Stimulated activated naive B cell treated with anti-CD40 and anti-IgM and Interleukin-4, amounts not matched to agents 10 μg/mL and 1 μg/mL and 100 μg/mL, for 72 hours (primary cell): Measurements from ENCODE around the gene KMT2C.
"Not testable (repeated sequence)": the region's sequence is repeated elsewhere in the genome, so short reads cannot be mapped to it uniquely, and the experiment has no call there.

Source experiments
- ATAC-seq, 2 donors: fragments of 150-1000 bp; cut with Tn5 transposase; replicated peaks; 2 replicates each; pipeline ENCODE4 v1.10.0; 2021; ENCODE audit warnings: moderate library complexity in 1 of 2
- DNase-seq: peaks from one replicate; pipeline ENCODE4 v3.0.0; 2021
- H3K27ac Mint-ChIP-seq: one replicate; pipeline ENCODE4 v1.8.0; 2022; ENCODE audit warnings: mild to moderate bottlenecking, mixed read lengths
- H3K27me3 Mint-ChIP-seq, 2 donors: one replicate each; pipeline ENCODE4 v1.8.0; 2022; ENCODE audit warnings: mixed read lengths in 2 of 2
- H3K36me3 Mint-ChIP-seq, 2 donors: one replicate each; pipeline ENCODE4 v1.8.0; 2022; ENCODE audit warnings: mixed read lengths in 2 of 2, mild to moderate bottlenecking in 1 of 2
- H3K4me1 Mint-ChIP-seq, 2 donors: one replicate each; pipeline ENCODE4 v1.8.0; 2022; ENCODE audit warnings: mixed read lengths in 2 of 2, mild to moderate bottlenecking in 1 of 2
- H3K4me3 Mint-ChIP-seq, 2 donors: one replicate each; pipeline ENCODE4 v1.8.0; 2022; ENCODE audit warnings: mild to moderate bottlenecking in 2 of 2, mixed read lengths in 2 of 2, moderate library complexity in 1 of 2
- H3K9me3 Mint-ChIP-seq, 2 donors: one replicate each; pipeline ENCODE4 v1.8.0; 2022; ENCODE audit warnings: mixed read lengths in 2 of 2, mild to moderate bottlenecking in 1 of 2

Gene KMT2C

GRCh38 chr7:152370297-152370696 is 65.5 kb downstream of the KMT2C start:
- Mint-ChIP-seq H3K27ac (peak overlapping the region; percentile 33), H3K9me3 (peaks cover 12 to 17% of the 10 kb centered on the region in 2 donors), H3K27me3 (no peaks in the 10 kb centered on the region), H3K4me3 (no peak overlapping the region), H3K4me1 (peaks cover 28 to 61% of the 10 kb centered on the region in 2 donors), H3K36me3 (peaks cover 38 to 44% of the 10 kb centered on the region in 2 donors)
- ATAC-seq (no peak), DNase-seq (no peak)

GRCh38 chr7:152369518-152369917 is 66.3 kb downstream of the KMT2C start:
- Mint-ChIP-seq H3K4me3 (no peak overlapping the region), H3K36me3 (peaks cover 38 to 44% of the 10 kb centered on the region in 2 donors), H3K4me1 (peaks cover 28 to 60% of the 10 kb centered on the region in 2 donors), H3K9me3 (peaks cover 12 to 17% of the 10 kb centered on the region in 2 donors), H3K27ac (no peak overlapping the region), H3K27me3 (no peaks in the 10 kb centered on the region)
- DNase-seq (no peak), ATAC-seq (peak in 1 of 2 donors; percentile 14)

DNA sequence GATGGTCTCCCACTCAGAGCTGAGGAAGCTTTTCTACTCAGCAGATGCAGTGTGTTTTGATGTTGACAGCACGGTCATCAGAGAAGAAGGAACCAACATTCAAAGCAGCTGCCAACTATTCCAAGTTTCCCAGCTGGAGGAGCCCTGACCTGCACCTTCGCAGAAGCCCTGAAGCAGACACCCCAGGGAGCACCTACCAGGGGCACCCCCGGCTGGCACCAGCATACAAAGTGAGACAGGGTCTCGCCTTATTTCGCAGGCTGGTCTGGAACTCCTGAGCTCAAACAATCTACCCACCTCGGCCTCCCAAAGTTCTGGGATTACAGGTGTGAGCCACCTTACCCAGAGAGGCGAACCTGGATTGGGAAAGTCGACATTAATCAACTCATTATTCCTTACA is 68.6 kb downstream of the KMT2C start:
- no peak overlapping the region for H3K27ac Mint-ChIP-seq
- peaks cover 31 to 32% of the 10 kb centered on the region in 2 donors for H3K36me3 Mint-ChIP-seq
- ATAC-seq (no peak), DNase-seq (no peak)
- H3K4me3 Mint-ChIP-seq: no peak overlapping the region
- H3K9me3 Mint-ChIP-seq: peaks cover 10 to 12% of the 10 kb centered on the region in 2 donors
- no peaks in the 10 kb centered on the region for H3K27me3 Mint-ChIP-seq
- H3K4me1 Mint-ChIP-seq: peaks cover 38 to 72% of the 10 kb centered on the region in 2 donors

DNA sequence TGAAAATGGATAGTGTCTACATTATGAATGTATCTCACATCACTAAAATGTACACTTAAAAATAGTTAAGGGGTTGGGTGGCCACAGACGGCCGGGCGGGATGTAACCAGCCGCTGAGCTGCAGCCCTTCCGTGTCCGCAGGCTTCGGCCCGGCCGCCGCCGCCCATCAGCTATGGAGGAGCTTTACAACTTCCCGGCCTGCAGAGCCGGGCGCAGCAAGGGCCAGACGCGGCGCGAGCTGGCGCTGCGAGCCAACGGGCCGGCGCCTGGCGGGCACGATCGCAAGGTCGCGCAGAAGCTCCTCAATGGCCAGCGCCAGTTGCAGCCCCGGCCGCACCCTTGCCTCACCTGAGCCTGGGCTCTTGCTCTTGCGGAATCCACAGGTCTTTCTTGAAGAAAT is 69.1 kb downstream of the KMT2C start:
- H3K9me3 Mint-ChIP-seq: peaks cover 8 to 9% of the 10 kb centered on the region in 2 donors
- peaks cover 27 to 29% of the 10 kb centered on the region in 2 donors for H3K36me3 Mint-ChIP-seq
- H3K4me1 Mint-ChIP-seq: peaks cover 41 to 75% of the 10 kb centered on the region in 2 donors
- H3K4me3 Mint-ChIP-seq: no peak overlapping the region
- no peaks in the 10 kb centered on the region for H3K27me3 Mint-ChIP-seq
- DNase-seq (no peak), ATAC-seq (no peak)
- no peak overlapping the region for H3K27ac Mint-ChIP-seq

GRCh38 chr7:152365982-152366603 is 69.7 kb downstream of the KMT2C start:
- H3K4me3 Mint-ChIP-seq: no peak overlapping the region
- H3K27me3 Mint-ChIP-seq: no peaks in the 10 kb centered on the region
- H3K9me3 Mint-ChIP-seq: peaks cover 5 to 6% of the 10 kb centered on the region in 2 donors
- no peak for ATAC-seq
- DNase-seq: no peak
- peaks cover 24 to 25% of the 10 kb centered on the region in 2 donors for H3K36me3 Mint-ChIP-seq
- peaks cover 38 to 72% of the 10 kb centered on the region in 2 donors for H3K4me1 Mint-ChIP-seq
- H3K27ac Mint-ChIP-seq: no peak overlapping the region

- no peaks in the 10 kb centered on the region for H3K27me3 Mint-ChIP-seq
- no peak for DNase-seq
- peaks cover 27 to 62% of the 10 kb centered on the region in 2 donors for H3K4me1 Mint-ChIP-seq
- no peak overlapping the region for H3K27ac Mint-ChIP-seq
- peaks cover 24% of the 10 kb centered on the region in 2 donors for H3K36me3 Mint-ChIP-seq
- H3K9me3 Mint-ChIP-seq: peaks cover 0 to 4% of the 10 kb centered on the region in 2 donors
- ATAC-seq: no peak
- H3K4me3 Mint-ChIP-seq: no peak overlapping the region
Measured at GRCh38 chr7:152363798-152364197, 72.0 kb downstream of the KMT2C start.

GRCh38 chr7:152362128-152362926 is 73.5 kb downstream of the KMT2C start:
- Mint-ChIP-seq H3K9me3 (peaks cover 0 to 4% of the 10 kb centered on the region in 2 donors), H3K4me3 (no peak overlapping the region), H3K36me3 (peaks cover 19 to 20% of the 10 kb centered on the region in 2 donors), H3K4me1 (peaks cover 23 to 55% of the 10 kb centered on the region in 2 donors), H3K27ac (no peak overlapping the region), H3K27me3 (no peaks in the 10 kb centered on the region)
- ATAC-seq: no peak
- no peak for DNase-seq

DNA sequence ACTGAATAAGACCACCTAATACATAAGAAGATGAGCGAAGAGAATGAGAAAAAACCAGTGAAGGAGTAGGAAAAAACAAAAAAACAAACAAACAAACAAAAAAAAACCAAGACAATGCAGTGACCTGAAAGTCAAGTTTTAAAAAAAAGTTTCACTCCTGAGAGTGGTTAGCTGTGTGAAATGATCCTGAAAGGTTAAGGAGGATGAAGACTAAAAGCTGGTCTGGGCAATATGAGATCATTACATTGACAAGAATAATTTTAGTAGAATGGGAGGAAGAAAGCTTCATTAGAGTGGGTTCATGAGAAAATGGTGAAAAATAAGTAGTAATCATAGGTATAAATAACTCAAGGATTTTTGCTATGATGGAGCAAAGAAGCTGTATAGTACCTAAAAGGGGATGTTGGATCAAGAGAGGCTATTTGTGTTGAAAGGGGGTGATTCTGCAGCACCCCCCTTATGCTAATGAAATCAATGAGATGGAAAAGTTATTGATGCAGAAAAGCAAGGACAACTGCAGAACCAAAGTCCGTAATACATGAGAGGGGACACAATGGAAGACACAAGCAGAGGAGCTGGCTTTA is 80.2 kb downstream of the KMT2C start:
- no peak for DNase-seq
- peaks cover 18 to 21% of the 10 kb centered on the region in 2 donors for H3K4me1 Mint-ChIP-seq
- H3K27ac Mint-ChIP-seq: no peak overlapping the region
- H3K9me3 Mint-ChIP-seq: peaks cover 4% of the 10 kb centered on the region in 2 donors
- peaks cover 34 to 47% of the 10 kb centered on the region in 2 donors for H3K36me3 Mint-ChIP-seq
- ATAC-seq: peak; percentile 57 to 63
- peak overlapping the region in 1 of 2 donors; percentile 5 for H3K4me3 Mint-ChIP-seq
- no peaks in the 10 kb centered on the region for H3K27me3 Mint-ChIP-seq

DNA sequence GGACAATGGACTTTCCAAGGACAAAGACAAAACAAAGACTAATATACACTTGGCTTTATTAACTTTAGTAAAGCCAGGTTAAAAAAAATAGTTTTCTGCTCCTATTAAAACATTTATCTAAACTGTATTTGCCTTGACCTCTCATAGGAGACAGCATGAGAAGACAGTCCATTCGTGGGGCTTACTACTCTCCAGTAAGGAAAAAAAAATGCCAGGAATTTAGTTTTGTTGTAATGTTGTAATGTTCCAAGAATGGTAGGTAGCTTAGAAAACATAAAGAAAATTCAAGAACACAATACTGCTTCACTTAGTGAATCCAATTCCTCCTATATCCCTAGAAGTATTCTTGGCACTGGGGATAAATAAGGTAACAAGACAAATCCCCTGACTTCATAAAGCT is 81.7 kb downstream of the KMT2C start:
- peaks cover 42 to 55% of the 10 kb centered on the region in 2 donors for H3K36me3 Mint-ChIP-seq
- DNase-seq: no peak
- no peaks in the 10 kb centered on the region for H3K27me3 Mint-ChIP-seq
- H3K9me3 Mint-ChIP-seq: peaks cover 4 to 7% of the 10 kb centered on the region in 2 donors
- H3K4me1 Mint-ChIP-seq: peaks cover 20 to 21% of the 10 kb centered on the region in 2 donors
- no peak for ATAC-seq
- H3K4me3 Mint-ChIP-seq: no peak overlapping the region
- H3K27ac Mint-ChIP-seq: no peak overlapping the region

- H3K36me3 Mint-ChIP-seq: peaks cover 49 to 63% of the 10 kb centered on the region in 2 donors
- not testable (repeated sequence) for DNase-seq, H3K4me3 Mint-ChIP-seq, H3K27me3 Mint-ChIP-seq, ATAC-seq, H3K27ac Mint-ChIP-seq
- peaks cover 4 to 10% of the 10 kb centered on the region in 2 donors for H3K9me3 Mint-ChIP-seq
- H3K4me1 Mint-ChIP-seq: peaks cover 20 to 21% of the 10 kb centered on the region in 2 donors
Measured at GRCh38 chr7:152353281-152353680, 82.5 kb downstream of the KMT2C start.

DNA sequence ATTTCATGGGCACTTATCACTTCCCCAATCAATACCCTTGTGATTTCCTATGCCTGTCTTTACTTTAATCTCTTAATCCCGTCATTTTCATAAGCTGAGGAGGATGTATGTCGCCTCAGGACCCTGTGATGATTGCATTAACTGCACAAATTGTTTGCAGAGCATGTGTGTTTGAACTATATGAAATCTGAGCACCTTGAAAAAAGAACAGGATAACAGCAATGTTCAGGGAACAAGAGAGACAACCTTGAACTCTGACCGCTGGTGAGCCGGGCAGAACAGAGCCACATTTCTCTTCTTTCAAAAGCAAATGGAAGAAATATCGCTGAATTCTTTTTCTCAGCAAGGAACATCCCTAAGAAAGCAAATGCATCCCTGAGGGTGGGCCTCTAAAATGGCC is 84.1 kb downstream of the KMT2C start:
- DNase-seq, H3K27me3 Mint-ChIP-seq, H3K27ac Mint-ChIP-seq, H3K4me3 Mint-ChIP-seq, ATAC-seq: not testable (repeated sequence)
- peaks cover 4 to 10% of the 10 kb centered on the region in 2 donors for H3K9me3 Mint-ChIP-seq
- H3K4me1 Mint-ChIP-seq: peaks cover 20 to 21% of the 10 kb centered on the region in 2 donors
- peaks cover 56 to 76% of the 10 kb centered on the region in 2 donors for H3K36me3 Mint-ChIP-seq

DNA sequence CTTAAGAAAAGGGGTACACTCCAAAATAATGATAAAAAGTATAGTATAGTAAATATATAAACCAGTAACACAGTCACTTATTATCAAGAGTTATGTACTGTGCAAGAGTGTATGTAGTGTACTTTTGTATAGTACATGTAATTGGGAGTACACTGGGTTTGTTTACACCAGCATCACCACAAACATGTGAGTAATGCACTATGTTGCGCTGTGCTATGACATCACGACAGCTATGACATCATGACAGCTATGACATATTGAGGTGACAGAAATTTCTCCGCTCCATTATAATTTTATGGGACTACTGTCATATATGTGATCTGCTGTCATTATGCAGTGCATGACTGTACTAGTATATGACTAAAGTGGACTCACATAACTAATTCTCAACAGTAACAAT is 84.6 kb downstream of the KMT2C start:
- Mint-ChIP-seq H3K27me3 (no peaks in the 10 kb centered on the region), H3K4me3 (no peak overlapping the region), H3K36me3 (peaks cover 56 to 76% of the 10 kb centered on the region in 2 donors), H3K4me1 (peaks cover 19% of the 10 kb centered on the region in 2 donors), H3K27ac (no peak overlapping the region), H3K9me3 (peaks cover 4 to 10% of the 10 kb centered on the region in 2 donors)
- DNase-seq: no peak
- ATAC-seq: no peak

DNA sequence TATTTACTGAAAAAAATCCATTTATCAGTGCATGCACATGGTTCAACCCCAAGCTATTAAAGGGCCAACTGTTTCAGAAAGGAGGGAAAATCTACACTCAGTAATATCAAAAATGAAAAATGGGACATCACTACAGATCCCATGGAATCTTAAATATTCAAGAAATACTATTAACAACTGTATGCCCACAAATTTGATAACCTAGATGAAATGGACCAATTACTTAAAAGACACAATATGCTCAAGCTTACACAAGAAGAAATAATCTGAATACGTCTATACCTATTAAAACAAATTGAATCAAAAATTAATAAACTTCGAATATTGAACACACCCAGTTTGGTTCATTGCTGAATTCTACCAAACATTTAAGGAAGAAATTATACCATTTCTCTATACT is 87.9 kb downstream of the KMT2C start:
- Mint-ChIP-seq H3K4me3 (no peak overlapping the region), H3K27ac (no peak overlapping the region), H3K27me3 (no peaks in the 10 kb centered on the region), H3K36me3 (peaks cover 44 to 58% of the 10 kb centered on the region in 2 donors), H3K9me3 (peaks cover 4 to 10% of the 10 kb centered on the region in 2 donors), H3K4me1 (peaks cover 12 to 18% of the 10 kb centered on the region in 2 donors)
- ATAC-seq (no peak), DNase-seq (no peak)

DNA sequence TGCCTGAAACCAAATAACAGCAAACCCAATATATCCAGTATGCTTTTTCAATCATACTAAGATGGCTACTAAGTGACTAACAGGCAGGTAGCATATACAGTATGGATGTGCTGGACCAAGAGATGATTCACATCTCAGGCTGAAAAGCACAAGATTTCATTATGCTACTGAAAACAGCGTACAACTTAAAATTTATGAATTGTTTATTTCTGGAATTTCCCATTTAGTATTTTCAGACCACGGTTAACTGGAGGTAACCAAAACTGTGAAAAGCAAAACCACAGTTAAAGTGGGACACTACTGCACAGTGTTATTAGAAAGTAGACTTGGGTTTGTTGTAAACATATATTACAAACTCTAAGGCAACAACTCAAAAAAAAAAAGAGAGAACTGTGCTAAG is 91.5 kb downstream of the KMT2C start:
- Mint-ChIP-seq H3K9me3 (peaks cover 0 to 5% of the 10 kb centered on the region in 2 donors), H3K4me3 (peak overlapping the region in 1 of 2 donors; percentile 8), H3K27me3 (no peaks in the 10 kb centered on the region), H3K27ac (no peak overlapping the region), H3K4me1 (peaks cover 20 to 44% of the 10 kb centered on the region in 2 donors), H3K36me3 (peaks cover 27 to 34% of the 10 kb centered on the region in 2 donors)
- ATAC-seq: peak; percentile 45 to 52
- DNase-seq: no peak
